Measurements from ENCODE around the gene GFRA1. TPM values are rescaled to one million over a fixed set of nuclear protein-coding genes. Genes with fewer than 3 reads are reported as not detected.

GFRA1 gene
- total and polyA plus RNA-seq, 4 donors: 30.5 to 109 (median 55.1) TPM

GRCh38 chr10:116232613-116233012 lies 40.4 kb downstream of the GFRA1 start:
- Histone ChIP-seq H3K9me3 (ENCODE audit: control insufficient read depth, insufficient read depth, low read length) (no peaks in the 10 kb centered on the region), H3K4me1 (ENCODE audit: control insufficient read depth, insufficient read depth, low read length) (no peaks in the 10 kb centered on the region), H3K27me3 (ENCODE audit: control insufficient read depth, insufficient read depth, low read length) (no peaks in the 10 kb centered on the region), H3K4me3 (ENCODE audit: low read depth, low read length) (no peak overlapping the region), H3K27ac (ENCODE audit: low read depth, low read length) (no peak overlapping the region), H3K36me3 (ENCODE audit: control insufficient read depth, insufficient read depth, low read length) (no peaks in the 10 kb centered on the region)
- DNase-seq (ENCODE audit: low read depth in 4 of 6, low spot score in 6 of 6): no peak
- no CpG with 5 or more reads among the region's 2 CpGs for WGBS (ENCODE audit: insufficient coverage)

DNA sequence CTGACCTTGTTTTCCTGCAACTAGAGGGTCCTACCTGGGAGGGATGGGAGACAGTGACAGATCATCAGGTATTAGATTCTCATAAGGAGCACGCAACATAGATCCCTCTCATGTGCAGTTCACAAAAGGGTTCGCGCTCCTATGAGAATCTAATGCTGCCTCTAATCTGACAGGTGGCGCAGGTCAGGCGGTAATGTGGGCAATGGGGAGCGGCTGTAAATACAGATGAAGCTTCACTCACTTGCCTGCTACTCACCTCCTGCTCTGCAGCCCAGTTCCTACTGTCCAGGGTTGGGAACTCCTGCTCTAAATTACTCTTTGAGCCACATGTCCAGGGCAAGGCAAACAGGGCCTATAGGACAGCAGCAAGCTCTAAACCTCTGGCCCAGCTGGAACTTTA lies 46.2 kb downstream of the GFRA1 start:
- Histone ChIP-seq H3K4me1 (ENCODE audit: control insufficient read depth, insufficient read depth, low read length) (no peaks in the 10 kb centered on the region), H3K27ac (ENCODE audit: low read depth, low read length) (peak overlapping the region; percentile 30), H3K27me3 (ENCODE audit: control insufficient read depth, insufficient read depth, low read length) (no peaks in the 10 kb centered on the region), H3K9me3 (ENCODE audit: control insufficient read depth, insufficient read depth, low read length) (no peaks in the 10 kb centered on the region), H3K36me3 (ENCODE audit: control insufficient read depth, insufficient read depth, low read length) (no peaks in the 10 kb centered on the region), H3K4me3 (ENCODE audit: low read depth, low read length) (no peak overlapping the region)
- 97% methylated on average over 6 of the region's 6 CpGs for WGBS (ENCODE audit: insufficient coverage)
- DNase-seq (ENCODE audit: low read depth in 4 of 6, low spot score in 6 of 6): no peak

DNA sequence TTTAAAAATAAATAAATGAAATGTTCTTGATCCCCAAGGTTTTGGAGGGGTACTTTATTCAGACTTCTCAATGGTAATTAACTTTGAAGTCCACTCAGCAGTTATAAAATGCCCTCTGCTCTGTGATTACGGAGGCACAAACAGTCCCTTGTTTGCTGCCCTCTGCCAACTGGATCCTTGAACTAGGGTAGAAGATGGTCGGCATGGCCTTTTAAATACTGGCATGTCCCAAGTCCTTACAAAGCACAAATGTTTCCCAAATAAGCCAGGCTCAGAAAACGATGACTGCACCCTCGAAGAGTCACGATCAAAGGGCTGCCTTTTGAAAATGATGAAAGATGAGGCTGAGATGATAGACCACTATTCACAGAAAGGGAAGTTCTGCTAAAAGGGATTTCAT lies 47.0 kb downstream of the GFRA1 start:
- 61% methylated on average over 3 of the region's 5 CpGs for WGBS (ENCODE audit: insufficient coverage)
- no peaks in the 10 kb centered on the region for H3K9me3 ChIP-seq (ENCODE audit: control insufficient read depth, insufficient read depth, low read length)
- H3K36me3 ChIP-seq (ENCODE audit: control insufficient read depth, insufficient read depth, low read length): no peaks in the 10 kb centered on the region
- no peaks in the 10 kb centered on the region for H3K27me3 ChIP-seq (ENCODE audit: control insufficient read depth, insufficient read depth, low read length)
- DNase-seq (ENCODE audit: low read depth in 4 of 6, low spot score in 6 of 6): no peak
- no peak overlapping the region for H3K27ac ChIP-seq (ENCODE audit: low read depth, low read length)
- no peak overlapping the region for H3K4me3 ChIP-seq (ENCODE audit: low read depth, low read length)
- H3K4me1 ChIP-seq (ENCODE audit: control insufficient read depth, insufficient read depth, low read length): no peaks in the 10 kb centered on the region

DNA sequence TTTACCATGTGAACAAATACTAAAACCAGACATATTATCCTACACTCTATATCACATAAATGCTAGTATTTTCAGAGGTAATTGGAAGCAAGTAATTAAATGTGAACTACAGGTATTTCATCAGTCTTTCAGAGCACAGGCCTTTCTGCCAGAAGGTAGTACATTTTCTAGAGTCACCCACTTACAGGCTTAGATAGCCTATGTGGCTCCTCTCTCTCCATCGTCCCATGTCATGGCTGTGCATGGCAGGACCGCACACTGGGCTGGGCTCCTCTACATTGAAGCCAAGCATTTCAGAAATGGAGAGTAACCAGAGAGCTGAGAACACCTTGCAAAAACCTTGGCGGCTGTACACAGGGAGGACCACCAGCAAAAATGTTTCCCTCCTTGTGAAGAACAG lies 49.7 kb downstream of the GFRA1 start:
- H3K9me3 ChIP-seq (ENCODE audit: control insufficient read depth, insufficient read depth, low read length): no peaks in the 10 kb centered on the region
- no peaks in the 10 kb centered on the region for H3K4me1 ChIP-seq (ENCODE audit: control insufficient read depth, insufficient read depth, low read length)

GRCh38 chr10:116221053-116221452 lies 52.0 kb downstream of the GFRA1 start:
- 82% methylated on average over 2 of the region's 3 CpGs for WGBS (ENCODE audit: insufficient coverage)

More for the DNA sequence above, 49.7 kb downstream of the GFRA1 start:
- Histone ChIP-seq H3K4me3 (ENCODE audit: low read depth, low read length) (no peak overlapping the region), H3K27ac (ENCODE audit: low read depth, low read length) (no peak overlapping the region), H3K36me3 (ENCODE audit: control insufficient read depth, insufficient read depth, low read length) (no peaks in the 10 kb centered on the region), H3K27me3 (ENCODE audit: control insufficient read depth, insufficient read depth, low read length) (no peaks in the 10 kb centered on the region)
- WGBS (ENCODE audit: insufficient coverage): 76% methylated on average over 3 of the region's 3 CpGs
- no peak for DNase-seq (ENCODE audit: low read depth in 4 of 6, low spot score in 6 of 6)

DNA sequence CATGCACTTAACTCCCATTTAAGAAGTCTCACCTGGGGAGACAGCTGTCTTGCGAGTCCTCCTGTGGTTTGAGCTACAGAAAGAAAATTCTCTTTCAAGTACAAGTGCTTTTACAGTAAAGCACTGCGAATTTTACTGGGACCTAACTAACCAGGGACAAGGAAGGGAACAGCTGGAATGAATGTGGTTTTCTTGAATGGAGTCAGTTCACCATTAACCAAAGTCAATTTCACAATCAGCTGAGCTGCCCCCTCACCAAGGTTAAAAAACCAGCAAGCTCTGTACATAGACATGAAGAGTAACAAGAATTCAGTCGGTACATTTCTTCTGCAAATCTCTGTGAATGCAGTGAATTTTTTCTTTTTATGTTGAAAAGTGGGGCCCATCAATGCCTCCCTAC lies 56.3 kb downstream of the GFRA1 start:
- Histone ChIP-seq H3K4me1 (ENCODE audit: control insufficient read depth, insufficient read depth, low read length) (peaks cover 4% of the 10 kb centered on the region), H3K27ac (ENCODE audit: low read depth, low read length) (no peak overlapping the region), H3K36me3 (ENCODE audit: control insufficient read depth, insufficient read depth, low read length) (no peaks in the 10 kb centered on the region), H3K9me3 (ENCODE audit: control insufficient read depth, insufficient read depth, low read length) (no peaks in the 10 kb centered on the region), H3K27me3 (ENCODE audit: control insufficient read depth, insufficient read depth, low read length) (no peaks in the 10 kb centered on the region), H3K4me3 (ENCODE audit: low read depth, low read length) (no peak overlapping the region)
- DNase-seq (ENCODE audit: low read depth in 4 of 6, low spot score in 6 of 6): no peak
- WGBS (ENCODE audit: insufficient coverage): no CpG with 5 or more reads among the region's 3 CpGs

More at GRCh38 chr10:116221053-116221452, 52.0 kb downstream of the GFRA1 start:
- DNase-seq (ENCODE audit: low read depth in 4 of 6, low spot score in 6 of 6): no peak
- no peaks in the 10 kb centered on the region for H3K36me3 ChIP-seq (ENCODE audit: control insufficient read depth, insufficient read depth, low read length)
- no peaks in the 10 kb centered on the region for H3K4me1 ChIP-seq (ENCODE audit: control insufficient read depth, insufficient read depth, low read length)
- H3K4me3 ChIP-seq (ENCODE audit: low read depth, low read length): no peak overlapping the region
- no peaks in the 10 kb centered on the region for H3K9me3 ChIP-seq (ENCODE audit: control insufficient read depth, insufficient read depth, low read length)
- no peaks in the 10 kb centered on the region for H3K27me3 ChIP-seq (ENCODE audit: control insufficient read depth, insufficient read depth, low read length)
- no peak overlapping the region for H3K27ac ChIP-seq (ENCODE audit: low read depth, low read length)

DNA sequence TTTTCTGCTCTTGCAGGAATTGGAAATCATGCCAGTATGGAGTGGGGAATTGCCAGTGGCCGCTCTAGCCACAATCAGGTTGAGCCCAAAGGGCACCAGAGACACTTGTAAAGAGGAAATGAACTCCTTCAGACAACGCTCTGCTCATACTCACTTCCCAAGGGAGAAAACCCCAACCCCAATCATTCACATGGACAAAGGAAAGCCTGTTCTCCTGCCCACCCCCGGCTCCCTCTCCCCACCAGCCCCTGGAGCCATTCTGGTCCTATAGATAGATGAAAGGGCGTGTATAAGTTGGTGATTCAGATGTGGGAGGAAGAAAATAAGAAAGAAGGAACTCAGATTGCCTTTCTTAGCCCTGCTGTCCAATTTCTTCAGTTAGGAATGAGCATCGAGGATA lies 57.4 kb downstream of the GFRA1 start:
- H3K27me3 ChIP-seq (ENCODE audit: control insufficient read depth, insufficient read depth, low read length): no peaks in the 10 kb centered on the region
- H3K27ac ChIP-seq (ENCODE audit: low read depth, low read length): no peak overlapping the region
- peaks cover 10% of the 10 kb centered on the region for H3K4me1 ChIP-seq (ENCODE audit: control insufficient read depth, insufficient read depth, low read length)
- no peak overlapping the region for H3K4me3 ChIP-seq (ENCODE audit: low read depth, low read length)
- DNase-seq (ENCODE audit: low read depth in 4 of 6, low spot score in 6 of 6): no peak
- no peaks in the 10 kb centered on the region for H3K36me3 ChIP-seq (ENCODE audit: control insufficient read depth, insufficient read depth, low read length)
- no CpG with 5 or more reads among the region's 5 CpGs for WGBS (ENCODE audit: insufficient coverage)
- H3K9me3 ChIP-seq (ENCODE audit: control insufficient read depth, insufficient read depth, low read length): no peaks in the 10 kb centered on the region

DNA sequence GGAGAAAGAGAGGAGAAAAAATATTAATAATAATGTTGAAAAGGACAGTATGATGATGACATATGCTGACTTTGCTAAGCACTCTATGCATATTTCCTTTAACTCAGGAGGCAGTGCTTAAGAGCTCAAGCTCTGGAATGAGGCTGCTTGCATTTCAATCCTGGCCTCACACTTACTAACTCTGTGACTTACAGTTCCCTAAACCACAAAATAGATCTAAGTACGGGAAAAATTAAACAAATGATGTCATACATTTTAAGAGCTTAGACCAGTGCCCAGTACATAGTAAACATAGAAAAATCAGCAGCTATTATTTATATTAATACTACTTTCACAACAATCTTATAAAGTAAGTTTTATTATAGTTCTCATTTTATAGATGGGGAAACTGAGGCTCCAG lies 61.3 kb downstream of the GFRA1 start:
- no CpG with 5 or more reads among the region's 1 CpG for WGBS (ENCODE audit: insufficient coverage)
- H3K27ac ChIP-seq (ENCODE audit: low read depth, low read length): no peak overlapping the region
- DNase-seq (ENCODE audit: low read depth in 4 of 6, low spot score in 6 of 6): no peak
- no peaks in the 10 kb centered on the region for H3K36me3 ChIP-seq (ENCODE audit: control insufficient read depth, insufficient read depth, low read length)
- H3K4me1 ChIP-seq (ENCODE audit: control insufficient read depth, insufficient read depth, low read length): peaks cover 21% of the 10 kb centered on the region
- no peaks in the 10 kb centered on the region for H3K27me3 ChIP-seq (ENCODE audit: control insufficient read depth, insufficient read depth, low read length)
- no peaks in the 10 kb centered on the region for H3K9me3 ChIP-seq (ENCODE audit: control insufficient read depth, insufficient read depth, low read length)
- H3K4me3 ChIP-seq (ENCODE audit: low read depth, low read length): no peak overlapping the region

DNA sequence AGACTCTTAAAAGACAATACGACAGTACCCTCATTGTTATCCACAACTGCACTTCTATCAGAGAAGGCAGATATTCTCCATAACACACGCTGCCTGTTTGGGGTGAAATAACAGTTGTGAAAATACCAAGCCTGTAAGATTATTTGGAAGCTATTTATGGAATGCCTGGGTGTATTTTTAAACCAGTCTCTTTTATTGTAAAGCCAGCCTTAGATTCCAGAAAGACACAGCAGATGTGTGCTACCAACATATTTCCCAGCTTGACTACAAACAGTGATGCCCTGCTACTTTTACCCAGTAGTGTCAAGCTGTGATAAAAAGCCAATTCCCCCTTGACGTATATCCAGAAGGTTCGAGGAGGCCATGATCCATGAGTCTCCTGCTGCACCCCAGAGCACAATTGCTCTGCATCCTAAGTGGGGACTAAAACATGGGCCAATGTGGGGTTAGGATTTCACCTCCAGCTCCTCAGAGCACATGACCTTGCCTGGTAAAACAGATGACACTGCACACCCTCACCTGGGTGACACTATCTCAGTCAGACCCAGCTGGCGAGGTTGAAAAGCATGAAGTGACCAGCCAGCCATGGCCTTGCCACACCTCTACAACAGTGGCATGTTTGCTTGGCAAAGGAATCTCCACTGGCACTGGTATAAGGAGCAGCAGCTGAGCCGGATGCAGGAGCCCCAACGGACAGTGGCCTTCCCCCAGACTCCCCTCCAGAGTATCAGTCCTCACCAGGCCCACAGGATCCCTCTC lies 62.2 kb downstream of the GFRA1 start:
- H3K9me3 ChIP-seq (ENCODE audit: control insufficient read depth, insufficient read depth, low read length): no peaks in the 10 kb centered on the region
- no peaks in the 10 kb centered on the region for H3K27me3 ChIP-seq (ENCODE audit: control insufficient read depth, insufficient read depth, low read length)
- H3K4me1 ChIP-seq (ENCODE audit: control insufficient read depth, insufficient read depth, low read length): peaks cover 21% of the 10 kb centered on the region
- no peaks in the 10 kb centered on the region for H3K36me3 ChIP-seq (ENCODE audit: control insufficient read depth, insufficient read depth, low read length)
- DNase-seq (ENCODE audit: low read depth in 4 of 6, low spot score in 6 of 6): no peak
- H3K27ac ChIP-seq (ENCODE audit: low read depth, low read length): peak overlapping the region; percentile 6
- WGBS (ENCODE audit: insufficient coverage): 89% methylated on average over 3 of the region's 7 CpGs
- no peak overlapping the region for H3K4me3 ChIP-seq (ENCODE audit: low read depth, low read length)

DNA sequence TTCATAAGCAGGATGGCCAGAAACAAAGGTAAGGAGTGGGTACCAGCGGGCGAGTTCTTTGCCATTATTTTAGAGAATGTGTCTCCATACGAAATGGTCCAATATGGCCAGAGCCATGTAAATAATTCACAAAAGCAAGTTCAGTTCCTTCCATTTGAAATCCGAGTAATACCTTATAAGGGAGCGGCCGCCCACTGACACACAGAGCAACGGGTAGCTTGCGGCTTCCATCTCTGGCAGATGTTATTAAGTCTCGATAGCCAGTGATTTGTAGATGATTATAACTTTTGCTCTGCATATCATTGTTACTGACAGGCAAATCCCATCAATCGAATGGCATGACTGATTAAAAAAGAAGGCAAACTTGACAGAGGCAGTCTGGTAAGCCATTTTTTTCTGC lies 63.2 kb downstream of the GFRA1 start:
- Histone ChIP-seq H3K27ac (ENCODE audit: low read depth, low read length) (peak overlapping the region; percentile 10), H3K9me3 (ENCODE audit: control insufficient read depth, insufficient read depth, low read length) (no peaks in the 10 kb centered on the region), H3K4me1 (ENCODE audit: control insufficient read depth, insufficient read depth, low read length) (peaks cover 17% of the 10 kb centered on the region), H3K4me3 (ENCODE audit: low read depth, low read length) (no peak overlapping the region), H3K36me3 (ENCODE audit: control insufficient read depth, insufficient read depth, low read length) (no peaks in the 10 kb centered on the region), H3K27me3 (ENCODE audit: control insufficient read depth, insufficient read depth, low read length) (no peaks in the 10 kb centered on the region)
- no peak for DNase-seq (ENCODE audit: low read depth in 4 of 6, low spot score in 6 of 6)
- 89% methylated on average over 2 of the region's 10 CpGs for WGBS (ENCODE audit: insufficient coverage)

Measured in spinal cord (tissue), 10 donors.